Measurements from ENCODE around the gene ATG7. TPM values are rescaled to one million over a fixed set of nuclear protein-coding genes. Genes with fewer than 3 reads are reported as not detected.

Gene ATG7, protein sequence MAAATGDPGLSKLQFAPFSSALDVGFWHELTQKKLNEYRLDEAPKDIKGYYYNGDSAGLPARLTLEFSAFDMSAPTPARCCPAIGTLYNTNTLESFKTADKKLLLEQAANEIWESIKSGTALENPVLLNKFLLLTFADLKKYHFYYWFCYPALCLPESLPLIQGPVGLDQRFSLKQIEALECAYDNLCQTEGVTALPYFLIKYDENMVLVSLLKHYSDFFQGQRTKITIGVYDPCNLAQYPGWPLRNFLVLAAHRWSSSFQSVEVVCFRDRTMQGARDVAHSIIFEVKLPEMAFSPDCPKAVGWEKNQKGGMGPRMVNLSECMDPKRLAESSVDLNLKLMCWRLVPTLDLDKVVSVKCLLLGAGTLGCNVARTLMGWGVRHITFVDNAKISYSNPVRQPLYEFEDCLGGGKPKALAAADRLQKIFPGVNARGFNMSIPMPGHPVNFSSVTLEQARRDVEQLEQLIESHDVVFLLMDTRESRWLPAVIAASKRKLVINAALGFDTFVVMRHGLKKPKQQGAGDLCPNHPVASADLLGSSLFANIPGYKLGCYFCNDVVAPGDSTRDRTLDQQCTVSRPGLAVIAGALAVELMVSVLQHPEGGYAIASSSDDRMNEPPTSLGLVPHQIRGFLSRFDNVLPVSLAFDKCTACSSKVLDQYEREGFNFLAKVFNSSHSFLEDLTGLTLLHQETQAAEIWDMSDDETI
- total RNA-seq (2021; ENCODE audit: unreplicated experiment) (36.0 TPM), Bru-seq, nascent RNA (percentile 75 among the genes with signal in this experiment), BruChase-seq, experiment 1, labeled RNA remaining after a 2-hour chase (percentile 71 among the genes with signal in this experiment), BruChase-seq, experiment 2, labeled RNA remaining after a 6-hour chase (percentile 70 among the genes with signal in this experiment)
- 21.6 TPM for polyA plus RNA-seq (2012; ENCODE audit: insufficient read length)
- long read RNA-seq, full-length matches to known transcripts, result 19 of 65 reads
- long read RNA-seq, partial matches to known transcripts, result 17 of 65 reads
- long read RNA-seq, other reads (novel, unspliced or antisense), result 29 of 65 reads

DNA sequence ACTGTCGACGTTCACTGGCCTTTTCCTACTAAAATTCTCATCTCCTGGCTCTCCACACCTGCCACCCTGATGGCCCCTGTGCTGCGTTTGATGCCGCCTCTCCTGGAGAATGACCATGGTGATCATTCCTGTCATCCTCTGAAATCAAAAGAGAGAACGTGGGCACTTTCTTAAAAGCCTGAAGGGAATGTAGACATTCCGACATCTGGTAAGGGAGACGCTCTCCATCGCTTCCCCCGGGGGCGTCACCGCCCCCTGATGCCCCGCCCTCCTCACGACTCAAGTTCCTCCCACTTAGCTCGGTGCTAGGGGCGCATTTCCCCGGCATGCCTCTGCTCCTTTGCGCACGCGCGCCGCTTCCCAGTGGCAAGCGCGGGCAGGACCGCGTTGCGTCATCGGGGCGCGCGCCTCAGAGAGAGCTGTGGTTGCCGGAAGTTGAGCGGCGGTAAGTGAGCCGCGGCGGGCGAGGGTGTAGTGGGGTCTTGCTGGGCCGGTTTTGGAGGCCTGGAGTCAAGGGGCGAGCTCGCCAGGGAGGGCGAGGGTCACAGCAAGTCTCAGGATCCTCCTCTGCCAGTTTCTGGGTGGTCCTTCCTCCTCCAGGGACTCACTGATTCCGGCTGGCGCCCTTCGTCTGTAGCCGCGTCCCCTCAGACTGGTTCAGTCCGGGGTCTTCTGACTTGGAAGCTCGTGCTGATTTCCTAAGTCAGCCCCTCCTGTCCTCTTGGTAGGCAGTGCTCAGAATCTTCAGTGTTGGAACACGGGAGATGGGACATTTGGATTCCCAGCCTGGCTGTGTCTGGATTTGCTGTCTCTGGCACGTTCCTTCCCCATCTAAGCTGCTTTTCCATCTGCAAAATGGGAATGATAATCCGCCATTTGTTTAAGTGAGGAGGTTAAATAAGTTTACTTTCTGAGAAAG is at the start of gene ATG7:
Gene ATG7 (plus strand): TSS at position 412 of the 919 bp plus-strand sequence. CDS start 26,299 bp downstream, outside the sequence.
- TF ChIP-seq, protein P1, sequence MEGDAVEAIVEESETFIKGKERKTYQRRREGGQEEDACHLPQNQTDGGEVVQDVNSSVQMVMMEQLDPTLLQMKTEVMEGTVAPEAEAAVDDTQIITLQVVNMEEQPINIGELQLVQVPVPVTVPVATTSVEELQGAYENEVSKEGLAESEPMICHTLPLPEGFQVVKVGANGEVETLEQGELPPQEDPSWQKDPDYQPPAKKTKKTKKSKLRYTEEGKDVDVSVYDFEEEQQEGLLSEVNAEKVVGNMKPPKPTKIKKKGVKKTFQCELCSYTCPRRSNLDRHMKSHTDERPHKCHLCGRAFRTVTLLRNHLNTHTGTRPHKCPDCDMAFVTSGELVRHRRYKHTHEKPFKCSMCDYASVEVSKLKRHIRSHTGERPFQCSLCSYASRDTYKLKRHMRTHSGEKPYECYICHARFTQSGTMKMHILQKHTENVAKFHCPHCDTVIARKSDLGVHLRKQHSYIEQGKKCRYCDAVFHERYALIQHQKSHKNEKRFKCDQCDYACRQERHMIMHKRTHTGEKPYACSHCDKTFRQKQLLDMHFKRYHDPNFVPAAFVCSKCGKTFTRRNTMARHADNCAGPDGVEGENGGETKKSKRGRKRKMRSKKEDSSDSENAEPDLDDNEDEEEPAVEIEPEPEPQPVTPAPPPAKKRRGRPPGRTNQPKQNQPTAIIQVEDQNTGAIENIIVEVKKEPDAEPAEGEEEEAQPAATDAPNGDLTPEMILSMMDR (IDR thresholded peaks at IDR 0.05), result no peak
- TF ChIP-seq POLR2AphosphoS5 (IDR thresholded peaks at IDR 0.05; ENCODE audit: low read depth, low read length), result peak; percentile 70
- TF ChIP-seq SIN3A (IDR thresholded peaks at IDR 0.05; ENCODE audit: borderline replicate concordance, insufficient read depth, low read depth, low read length), result no peak; the same call in 1 of the 2 replicates
- no peak for TF ChIP-seq TCF7L2 (IDR thresholded peaks at IDR 0.05; ENCODE audit: low read depth, low read length)
- TF ChIP-seq, protein P2, sequence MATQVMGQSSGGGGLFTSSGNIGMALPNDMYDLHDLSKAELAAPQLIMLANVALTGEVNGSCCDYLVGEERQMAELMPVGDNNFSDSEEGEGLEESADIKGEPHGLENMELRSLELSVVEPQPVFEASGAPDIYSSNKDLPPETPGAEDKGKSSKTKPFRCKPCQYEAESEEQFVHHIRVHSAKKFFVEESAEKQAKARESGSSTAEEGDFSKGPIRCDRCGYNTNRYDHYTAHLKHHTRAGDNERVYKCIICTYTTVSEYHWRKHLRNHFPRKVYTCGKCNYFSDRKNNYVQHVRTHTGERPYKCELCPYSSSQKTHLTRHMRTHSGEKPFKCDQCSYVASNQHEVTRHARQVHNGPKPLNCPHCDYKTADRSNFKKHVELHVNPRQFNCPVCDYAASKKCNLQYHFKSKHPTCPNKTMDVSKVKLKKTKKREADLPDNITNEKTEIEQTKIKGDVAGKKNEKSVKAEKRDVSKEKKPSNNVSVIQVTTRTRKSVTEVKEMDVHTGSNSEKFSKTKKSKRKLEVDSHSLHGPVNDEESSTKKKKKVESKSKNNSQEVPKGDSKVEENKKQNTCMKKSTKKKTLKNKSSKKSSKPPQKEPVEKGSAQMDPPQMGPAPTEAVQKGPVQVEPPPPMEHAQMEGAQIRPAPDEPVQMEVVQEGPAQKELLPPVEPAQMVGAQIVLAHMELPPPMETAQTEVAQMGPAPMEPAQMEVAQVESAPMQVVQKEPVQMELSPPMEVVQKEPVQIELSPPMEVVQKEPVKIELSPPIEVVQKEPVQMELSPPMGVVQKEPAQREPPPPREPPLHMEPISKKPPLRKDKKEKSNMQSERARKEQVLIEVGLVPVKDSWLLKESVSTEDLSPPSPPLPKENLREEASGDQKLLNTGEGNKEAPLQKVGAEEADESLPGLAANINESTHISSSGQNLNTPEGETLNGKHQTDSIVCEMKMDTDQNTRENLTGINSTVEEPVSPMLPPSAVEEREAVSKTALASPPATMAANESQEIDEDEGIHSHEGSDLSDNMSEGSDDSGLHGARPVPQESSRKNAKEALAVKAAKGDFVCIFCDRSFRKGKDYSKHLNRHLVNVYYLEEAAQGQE (IDR thresholded peaks at IDR 0.05; ENCODE audit: insufficient read depth in 1 of 2, low read depth in 2 of 2, low read length in 1 of 2), result no peak
- no peaks in the 10 kb centered on the region for H3K27me3 ChIP-seq (ENCODE audit: control insufficient read depth, insufficient read depth, low read length)
- ChIA-PET POLR2A (interaction anchor here (0.7 to 1.4 kb wide), 3 partner anchors 13 to 46 kb away, joined by 4 to 8 read pairs (median 6); no protein-coding TSS in a partner anchor), CTCF (interaction anchor here (0.7 kb wide), 1 partner anchor 63 kb away, joined by 5 read pairs; no protein-coding TSS in a partner anchor)
- peak within 1 kb of the TSS; percentile 96 for H3K27ac ChIP-seq (ENCODE audit: low read length)
- ATAC-seq (peak; percentile 95), DNase-seq (ENCODE audit: low read depth, low spot score) (peak; percentile 79)
- peaks cover 7% of the 10 kb centered on the region; the same call in 1 of the 2 replicates for H3K36me3 ChIP-seq (ENCODE audit: control insufficient read depth, insufficient read depth, low read length)
- H3K4me1 ChIP-seq (ENCODE audit: control insufficient read depth, insufficient read depth, low read length), result peaks cover 21% of the 10 kb centered on the region
- TSS peak; percentile 90 for BruUV-seq (replicated peaks)
- no peaks in the 10 kb centered on the region for H3K9me3 ChIP-seq (ENCODE audit: control insufficient read depth, insufficient read depth, low read depth, low read length)
- intact Hi-C loops (cut with micrococcal nuclease; ENCODE audit: unreplicated experiment) (no loop called here), in situ Hi-C loops (cut with HindIII; ENCODE audit: low pct_unique_long_range_greater_than_20kb, low sequenced_read_pairs) (no loop called here)
- H3K4me3 ChIP-seq (ENCODE audit: low read depth in 2 of 2, low read length in 2 of 2), result peak within 1 kb of the TSS; percentile 100

DNA sequence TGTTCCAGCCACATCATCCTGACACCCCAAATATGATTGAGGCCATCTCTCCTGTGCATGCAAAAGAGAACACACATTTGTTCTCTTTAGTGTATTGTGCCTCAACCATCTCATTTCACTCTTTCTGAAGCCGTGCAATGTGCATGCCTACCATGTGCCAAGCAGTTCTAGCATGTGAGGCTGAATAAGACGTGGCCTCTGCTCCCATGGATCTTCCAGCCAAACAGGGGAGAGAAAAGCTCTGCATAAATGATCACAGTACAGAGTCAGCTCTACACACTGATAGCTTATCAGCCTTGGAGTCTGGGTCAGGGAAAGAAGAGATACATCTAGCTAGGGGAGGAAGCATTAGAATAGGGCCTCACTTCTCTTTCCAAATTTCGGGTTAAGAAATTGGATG is 48.2 kb upstream of the ATG7 start:
- POLR2A ChIA-PET, result no interaction called here
- TF ChIP-seq, protein P1 (IDR thresholded peaks at IDR 0.05), result no peak
- TF ChIP-seq, protein P2 (IDR thresholded peaks at IDR 0.05; ENCODE audit: insufficient read depth in 1 of 2, low read depth in 2 of 2, low read length in 1 of 2), result no peak
- DNase-seq (ENCODE audit: low read depth, low spot score) (no peak), ATAC-seq (no peak)
- Histone ChIP-seq H3K4me3 (ENCODE audit: low read depth in 2 of 2, low read length in 2 of 2) (no peak overlapping the region), H3K27me3 (ENCODE audit: control insufficient read depth, insufficient read depth, low read length) (no peaks in the 10 kb centered on the region), H3K9me3 (ENCODE audit: control insufficient read depth, insufficient read depth, low read depth, low read length) (no peaks in the 10 kb centered on the region), H3K4me1 (ENCODE audit: control insufficient read depth, insufficient read depth, low read length) (peaks cover 7% of the 10 kb centered on the region; the same call in 1 of the 2 replicates), H3K27ac (ENCODE audit: low read length) (peak overlapping the region; percentile 23; the same call in 1 of the 2 replicates), H3K36me3 (ENCODE audit: control insufficient read depth, insufficient read depth, low read length) (no peaks in the 10 kb centered on the region; the same call in none of the 2 replicates)
- in situ Hi-C loops (cut with HindIII; ENCODE audit: low pct_unique_long_range_greater_than_20kb, low sequenced_read_pairs), result no loop called here
- BruUV-seq (replicated peaks), result no TSS peak
- CTCF ChIA-PET, result no interaction called here
- intact Hi-C loops (cut with micrococcal nuclease; ENCODE audit: unreplicated experiment), result no loop called here
